K562 (cell line): ENCODE data around the gene ABCB10. TPM values are rescaled to one million over a fixed set of nuclear protein-coding genes. Genes with fewer than 3 reads are reported as not detected.

ENCODE experiments used
- IRF2 ChIP-seq: sonication (generic); formaldehyde crosslinking; IDR thresholded peaks from 2 replicates; pipeline ENCODE4 v1.8.1; 2022; ENCODE audit warnings: mild to moderate bottlenecking, missing genetic modification reagents
- MAFG ChIP-seq: fragments of 450-650 bp; conservative IDR thresholded peaks from 2 replicates; pipeline ENCODE4 v1.6.1; 2016; ENCODE audit warnings: missing genetic modification characterization, missing compliant biosample characterization
- NFATC3 ChIP-seq: fragments of 450-650 bp; IDR thresholded peaks from 2 replicates; pipeline ENCODE4 v1.6.1; 2017; ENCODE audit warnings: mild to moderate bottlenecking
- NONO ChIP-seq, 2 experiments: fragments of 200-400 bp in 1 of 2; fragments of 450-650 bp in 1 of 2; formaldehyde crosslinking in 1 of 2; IDR thresholded peaks; 2 replicates each; pipeline ENCODE4 v1.6.1; 2017; ENCODE audit warnings: low read depth in 2 of 2, mild to moderate bottlenecking in 2 of 2, moderate library complexity in 2 of 2, low read length in 1 of 2
- SAFB ChIP-seq: fragments of 200-400 bp; formaldehyde crosslinking; IDR thresholded peaks from 2 replicates; pipeline ENCODE4 v1.6.1; 2017; ENCODE audit warnings: low read depth, low read length, borderline replicate concordance
- SAFB2 ChIP-seq: fragments of 200-400 bp; formaldehyde crosslinking; IDR thresholded peaks from 2 replicates; pipeline ENCODE4 v1.6.1; 2018; ENCODE audit warnings: borderline replicate concordance, low read length, low read depth, moderate library complexity; ENCODE audit not compliant: severe bottlenecking
- ZNF263 ChIP-seq: sonication (generic); formaldehyde crosslinking; IDR thresholded peaks from 2 replicates; pipeline ENCODE4 v1.8.0; 2022; ENCODE audit warnings: mild to moderate bottlenecking, missing genetic modification reagents, borderline replicate concordance
- polyA plus RNA-seq, 8 experiments: library from polyadenylated mRNA; depleted of rRNA in 4 of 8; stranded (reverse) in 5 of 8; unstranded in 3 of 8; fragments of >200 nt; fragmentation: Nextera tagmentation in 2 of 8; fragmentation: Illumina TruSeq in 1 of 8; extraction: Ambion mirVana in 2 of 8; extraction: Trizol in 1 of 8; gene quantifications; 2 replicates each; pipeline versions ENCODE4 v1.2.1 to v1.2.3, GENCODE V29; 2011 to 2014; ENCODE audit warnings: inconsistent platforms in 1 of 8, missing spikeins in 1 of 8
- total RNA-seq, 7 experiments: library from RNA; depleted of rRNA in 6 of 7; stranded (reverse); fragments of >200 nt in 6 of 7; fragmentation: Illumina TruSeq in 2 of 7; extraction: Trizol in 2 of 7; gene quantifications; 2 replicates each; pipeline versions ENCODE4 v1.2.1 to v1.2.3, GENCODE V29; 2011 to 2021; ENCODE audit warnings: low replicate concordance in 1 of 7
- TF ChIP-seq, protein P1 (sequence below), 2 experiments: fragments of 450-650 bp in 1 of 2; sonication (generic) in 1 of 2; formaldehyde crosslinking in 1 of 2; IDR thresholded peaks; 2 replicates each; pipeline versions ENCODE4 v1.7.1 to v1.9.0; 2016 to 2022; ENCODE audit warnings: inconsistent platforms in 1 of 2, mild to moderate bottlenecking in 1 of 2, missing genetic modification reagents in 1 of 2
- TF ChIP-seq, protein P2 (sequence below): fragments of 250-450 bp; sonication (Bioruptor Pico); IDR thresholded peaks from 2 replicates; pipeline ENCODE4 v1.8.0; 2021; ENCODE audit warnings: mild to moderate bottlenecking, moderate library complexity
- TF ChIP-seq, protein P3 (sequence below): IDR thresholded peaks from 2 replicates; pipeline ENCODE4 v1.6.1; 2011; ENCODE audit warnings: borderline replicate concordance, low read depth, mild to moderate bottlenecking, moderate library complexity, low read length; ENCODE audit not compliant: insufficient read depth, poor library complexity, severe bottlenecking
- TF ChIP-seq, protein P4 (sequence below): fragments of 450-650 bp; IDR thresholded peaks from 2 replicates; pipeline ENCODE4 v1.6.1; 2016

ABCB10 gene
- total and polyA plus RNA-seq, 9 of the 15 experiments (the other 6 are each of a cell fraction or from before 2014, with no cell fraction given) = 12.4 to 54.8 (median 36.4) TPM

DNA sequence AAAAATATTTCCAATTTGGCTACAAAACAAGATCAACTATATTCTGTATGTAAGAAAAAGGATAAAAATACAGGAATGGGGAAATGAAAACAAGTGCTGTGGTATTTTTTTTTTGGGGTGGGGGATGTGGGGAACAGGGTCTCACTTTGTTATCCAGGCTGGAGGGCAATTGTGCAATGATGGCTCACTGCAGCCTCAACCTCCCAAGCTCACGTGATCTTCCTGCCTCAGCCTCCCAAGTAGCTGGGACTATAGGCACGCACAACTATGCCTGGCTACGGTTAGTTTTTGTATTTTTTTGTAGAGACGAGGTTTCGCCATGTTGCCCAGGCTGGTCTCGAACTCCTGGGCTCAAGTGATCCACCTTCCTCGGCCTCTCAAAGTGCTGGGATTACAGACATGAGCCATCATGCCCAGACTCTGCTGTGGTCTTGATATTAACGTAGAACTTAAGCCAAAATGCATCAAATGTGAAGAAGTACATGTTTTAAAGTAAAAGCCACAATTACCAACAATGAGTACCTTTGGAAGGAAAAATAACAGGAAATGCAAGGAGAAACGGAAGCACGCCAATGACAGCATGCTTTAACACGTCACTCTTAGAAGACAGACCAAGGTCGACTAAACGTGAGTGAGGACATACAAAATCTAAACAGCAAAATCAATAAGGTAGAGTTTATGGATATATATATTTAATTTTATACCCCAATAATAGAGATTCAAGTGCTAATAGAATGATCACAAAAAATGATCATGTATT, 8.8 kb upstream of the ABCB10 start (continued):
- TF ChIP-seq, protein P1, sequence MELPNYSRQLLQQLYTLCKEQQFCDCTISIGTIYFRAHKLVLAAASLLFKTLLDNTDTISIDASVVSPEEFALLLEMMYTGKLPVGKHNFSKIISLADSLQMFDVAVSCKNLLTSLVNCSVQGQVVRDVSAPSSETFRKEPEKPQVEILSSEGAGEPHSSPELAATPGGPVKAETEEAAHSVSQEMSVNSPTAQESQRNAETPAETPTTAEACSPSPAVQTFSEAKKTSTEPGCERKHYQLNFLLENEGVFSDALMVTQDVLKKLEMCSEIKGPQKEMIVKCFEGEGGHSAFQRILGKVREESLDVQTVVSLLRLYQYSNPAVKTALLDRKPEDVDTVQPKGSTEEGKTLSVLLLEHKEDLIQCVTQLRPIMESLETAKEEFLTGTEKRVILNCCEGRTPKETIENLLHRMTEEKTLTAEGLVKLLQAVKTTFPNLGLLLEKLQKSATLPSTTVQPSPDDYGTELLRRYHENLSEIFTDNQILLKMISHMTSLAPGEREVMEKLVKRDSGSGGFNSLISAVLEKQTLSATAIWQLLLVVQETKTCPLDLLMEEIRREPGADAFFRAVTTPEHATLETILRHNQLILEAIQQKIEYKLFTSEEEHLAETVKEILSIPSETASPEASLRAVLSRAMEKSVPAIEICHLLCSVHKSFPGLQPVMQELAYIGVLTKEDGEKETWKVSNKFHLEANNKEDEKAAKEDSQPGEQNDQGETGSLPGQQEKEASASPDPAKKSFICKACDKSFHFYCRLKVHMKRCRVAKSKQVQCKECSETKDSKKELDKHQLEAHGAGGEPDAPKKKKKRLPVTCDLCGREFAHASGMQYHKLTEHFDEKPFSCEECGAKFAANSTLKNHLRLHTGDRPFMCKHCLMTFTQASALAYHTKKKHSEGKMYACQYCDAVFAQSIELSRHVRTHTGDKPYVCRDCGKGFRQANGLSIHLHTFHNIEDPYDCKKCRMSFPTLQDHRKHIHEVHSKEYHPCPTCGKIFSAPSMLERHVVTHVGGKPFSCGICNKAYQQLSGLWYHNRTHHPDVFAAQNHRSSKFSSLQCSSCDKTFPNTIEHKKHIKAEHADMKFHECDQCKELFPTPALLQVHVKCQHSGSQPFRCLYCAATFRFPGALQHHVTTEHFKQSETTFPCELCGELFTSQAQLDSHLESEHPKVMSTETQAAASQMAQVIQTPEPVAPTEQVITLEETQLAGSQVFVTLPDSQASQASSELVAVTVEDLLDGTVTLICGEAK (IDR thresholded peaks at IDR 0.05) = peak; percentile 35; the same call in 1 of the 2 replicates
- TF ChIP-seq, protein P1 (CRISPR knock-in tag; IDR thresholded peaks at IDR 0.05) = no peak
- TF ChIP-seq IRF2 (CRISPR knock-in tag) = no peak
- TF ChIP-seq NFATC3 = no peak
- TF ChIP-seq, protein P2, sequence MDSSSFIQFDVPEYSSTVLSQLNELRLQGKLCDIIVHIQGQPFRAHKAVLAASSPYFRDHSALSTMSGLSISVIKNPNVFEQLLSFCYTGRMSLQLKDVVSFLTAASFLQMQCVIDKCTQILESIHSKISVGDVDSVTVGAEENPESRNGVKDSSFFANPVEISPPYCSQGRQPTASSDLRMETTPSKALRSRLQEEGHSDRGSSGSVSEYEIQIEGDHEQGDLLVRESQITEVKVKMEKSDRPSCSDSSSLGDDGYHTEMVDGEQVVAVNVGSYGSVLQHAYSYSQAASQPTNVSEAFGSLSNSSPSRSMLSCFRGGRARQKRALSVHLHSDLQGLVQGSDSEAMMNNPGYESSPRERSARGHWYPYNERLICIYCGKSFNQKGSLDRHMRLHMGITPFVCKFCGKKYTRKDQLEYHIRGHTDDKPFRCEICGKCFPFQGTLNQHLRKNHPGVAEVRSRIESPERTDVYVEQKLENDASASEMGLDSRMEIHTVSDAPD (CRISPR knock-in tag) = no peak
- TF ChIP-seq, protein P3, sequence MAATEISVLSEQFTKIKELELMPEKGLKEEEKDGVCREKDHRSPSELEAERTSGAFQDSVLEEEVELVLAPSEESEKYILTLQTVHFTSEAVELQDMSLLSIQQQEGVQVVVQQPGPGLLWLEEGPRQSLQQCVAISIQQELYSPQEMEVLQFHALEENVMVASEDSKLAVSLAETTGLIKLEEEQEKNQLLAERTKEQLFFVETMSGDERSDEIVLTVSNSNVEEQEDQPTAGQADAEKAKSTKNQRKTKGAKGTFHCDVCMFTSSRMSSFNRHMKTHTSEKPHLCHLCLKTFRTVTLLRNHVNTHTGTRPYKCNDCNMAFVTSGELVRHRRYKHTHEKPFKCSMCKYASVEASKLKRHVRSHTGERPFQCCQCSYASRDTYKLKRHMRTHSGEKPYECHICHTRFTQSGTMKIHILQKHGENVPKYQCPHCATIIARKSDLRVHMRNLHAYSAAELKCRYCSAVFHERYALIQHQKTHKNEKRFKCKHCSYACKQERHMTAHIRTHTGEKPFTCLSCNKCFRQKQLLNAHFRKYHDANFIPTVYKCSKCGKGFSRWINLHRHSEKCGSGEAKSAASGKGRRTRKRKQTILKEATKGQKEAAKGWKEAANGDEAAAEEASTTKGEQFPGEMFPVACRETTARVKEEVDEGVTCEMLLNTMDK = no peak
- TF ChIP-seq ZNF263 = no peak
- no peak for TF ChIP-seq NONO (IDR thresholded peaks at IDR 0.05; ENCODE audit: low read depth in 2 of 2, low read length in 1 of 2)
- no peak for TF ChIP-seq SAFB2
- TF ChIP-seq, protein P4, sequence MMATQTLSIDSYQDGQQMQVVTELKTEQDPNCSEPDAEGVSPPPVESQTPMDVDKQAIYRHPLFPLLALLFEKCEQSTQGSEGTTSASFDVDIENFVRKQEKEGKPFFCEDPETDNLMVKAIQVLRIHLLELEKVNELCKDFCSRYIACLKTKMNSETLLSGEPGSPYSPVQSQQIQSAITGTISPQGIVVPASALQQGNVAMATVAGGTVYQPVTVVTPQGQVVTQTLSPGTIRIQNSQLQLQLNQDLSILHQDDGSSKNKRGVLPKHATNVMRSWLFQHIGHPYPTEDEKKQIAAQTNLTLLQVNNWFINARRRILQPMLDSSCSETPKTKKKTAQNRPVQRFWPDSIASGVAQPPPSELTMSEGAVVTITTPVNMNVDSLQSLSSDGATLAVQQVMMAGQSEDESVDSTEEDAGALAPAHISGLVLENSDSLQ = peak; percentile 17; the same call in 1 of the 2 replicates
- no peak for TF ChIP-seq SAFB
- no peak for TF ChIP-seq MAFG (tag)
